IMR-90 (cell line): ENCODE results near the gene DCTN5. TPM values are rescaled to one million over a fixed set of nuclear protein-coding genes. Genes with fewer than 3 reads are reported as not detected.

Experiments used
- ATAC-seq: fragments of 200-7000 bp; cut with Tn5 transposase; 2 replicates; pipeline ENCODE4 v1.9.1; 2020; ENCODE audit warnings: low read depth, mild to moderate bottlenecking, moderate library complexity
- BruUV-seq: library from RNA; stranded (reverse); fragments of 400-500 nt; replicated peaks from 2 replicates; lab custom pipeline; 2021; lab: Mats Ljungman, UMichigan
- CTCF ChIA-PET: fragments of 300-600 bp; formaldehyde crosslinking; extraction: SDS; loops from one replicate; lab custom pipeline; 2021; ENCODE audit warnings: antibody characterized with exemption; lab: Yijun Ruan, JAX
- POLR2A ChIA-PET: fragments of 300-600 bp; sonication (Branson Sonifier 250); formaldehyde crosslinking; loops from one replicate; lab custom pipeline; 2022; ENCODE audit warnings: antibody characterized with exemption; ENCODE audit not compliant: unreplicated experiment; lab: Charles Lee
- DNase-seq: peaks from one replicate; pipeline ENCODE4 v3.0.0; 2013
- H2AFZ ChIP-seq: replicated peaks from 2 replicates; pipeline ENCODE3; 2013; ENCODE audit warnings: low read length, mild to moderate bottlenecking; ENCODE audit not compliant: poor library complexity
- H2AK5ac ChIP-seq: 2 replicates; pipeline ENCODE4 v1.6.1; 2013; ENCODE audit warnings: low read depth, low read length, inconsistent platforms
- H2AK9ac ChIP-seq: replicated peaks from 2 replicates; pipeline ENCODE3; 2013; ENCODE audit warnings: mild to moderate bottlenecking, low read depth, low read length, moderate library complexity; ENCODE audit not compliant: poor library complexity
- H2BK120ac ChIP-seq: 2 replicates; pipeline ENCODE4 v1.6.1; 2013; ENCODE audit warnings: low read depth, low read length, inconsistent platforms
- H2BK15ac ChIP-seq: 3 replicates; pipeline ENCODE4 v1.6.1; 2013; ENCODE audit warnings: low read depth, low read length, inconsistent platforms
- H2BK20ac ChIP-seq: 2 replicates; pipeline ENCODE4 v1.6.1; 2013; ENCODE audit warnings: low read depth, mild to moderate bottlenecking, inconsistent platforms, low read length, moderate library complexity
- H2BK5ac ChIP-seq: 2 replicates; pipeline ENCODE4 v1.6.1; 2013; ENCODE audit warnings: mild to moderate bottlenecking, low read depth, low read length, inconsistent platforms; ENCODE audit not compliant: poor library complexity, severe bottlenecking
- H3K14ac ChIP-seq: replicated peaks from 2 replicates; pipeline ENCODE4 v1.6.1; 2013; ENCODE audit warnings: low read depth, low read length, inconsistent platforms
- H3K18ac ChIP-seq: 2 replicates; pipeline ENCODE4 v1.6.1; 2013; ENCODE audit warnings: low read depth, low read length, control low read depth
- H3K23ac ChIP-seq: 2 replicates; pipeline ENCODE4 v1.6.1; 2013; ENCODE audit warnings: low read depth, low read length, inconsistent platforms
- H3K27ac ChIP-seq: 2 replicates; pipeline ENCODE4 v1.5.1; 2013; ENCODE audit warnings: mild to moderate bottlenecking, control low read depth, low read length; ENCODE audit not compliant: insufficient read depth
- H3K27me3 ChIP-seq: 2 replicates; pipeline ENCODE4 v1.6.1; 2013; ENCODE audit warnings: low read length; ENCODE audit not compliant: control insufficient read depth, insufficient read depth
- H3K36me3 ChIP-seq: 2 replicates; pipeline ENCODE4 v1.6.1; 2013; ENCODE audit warnings: low read length, mixed read lengths; ENCODE audit not compliant: control insufficient read depth, insufficient read depth
- H3K4ac ChIP-seq: 2 replicates; pipeline ENCODE4 v1.6.1; 2013; ENCODE audit warnings: low read depth, low read length, inconsistent platforms
- H3K4me1 ChIP-seq: 2 replicates; pipeline ENCODE4 v1.6.1; 2013; ENCODE audit warnings: low read length, mixed read lengths; ENCODE audit not compliant: control insufficient read depth, insufficient read depth
- H3K4me2 ChIP-seq: 2 replicates; pipeline ENCODE4 v1.6.1; 2013; ENCODE audit warnings: low read depth, mild to moderate bottlenecking, control low read depth, low read length, moderate library complexity
- H3K4me3 ChIP-seq: 2 replicates; pipeline ENCODE4 v1.5.1; 2013; ENCODE audit warnings: low read depth, mild to moderate bottlenecking, control low read depth, low read length, moderate library complexity; ENCODE audit not compliant: insufficient read depth
- H3K56ac ChIP-seq: 2 replicates; pipeline ENCODE4 v1.6.1; 2013; ENCODE audit warnings: low read length, inconsistent platforms; ENCODE audit not compliant: insufficient read depth; ENCODE audit errors: extremely low read depth
- H3K79me1 ChIP-seq, 2 experiments: 2 replicates each; pipeline ENCODE4 v1.6.1; 2013; ENCODE audit warnings: low read length in 2 of 2, inconsistent platforms in 1 of 2, low read depth in 1 of 2
- H3K9ac ChIP-seq: 2 replicates; pipeline ENCODE4 v1.6.1; 2013; ENCODE audit warnings: low read depth, low read length, control low read depth
- H3K9me1 ChIP-seq: 2 replicates; pipeline ENCODE4 v1.6.1; 2013; ENCODE audit warnings: low read length, inconsistent platforms; ENCODE audit not compliant: insufficient read depth
- H3K9me3 ChIP-seq: 2 replicates; pipeline ENCODE4 v1.6.1; 2013; ENCODE audit warnings: low read length; ENCODE audit not compliant: control insufficient read depth, insufficient read depth
- H4K20me1 ChIP-seq: 2 replicates; pipeline ENCODE4 v1.6.1; 2013; ENCODE audit warnings: low read length, inconsistent platforms; ENCODE audit not compliant: insufficient read depth
- H4K5ac ChIP-seq: 2 replicates; pipeline ENCODE4 v1.6.1; 2013; ENCODE audit warnings: mild to moderate bottlenecking, low read depth, low read length, control low read depth
- H4K8ac ChIP-seq, 2 experiments: 2 replicates each; pipeline ENCODE4 v1.6.1; 2013; ENCODE audit warnings: low read depth in 2 of 2, low read length in 2 of 2, control low read depth in 1 of 2, inconsistent platforms in 1 of 2
- H4K91ac ChIP-seq: 2 replicates; pipeline ENCODE4 v1.6.1; 2013; ENCODE audit warnings: low read depth, low read length, inconsistent platforms; ENCODE audit not compliant: insufficient read depth
- BHLHE40 ChIP-seq: fragments of 150-350 bp; IDR thresholded peaks from 2 replicates; pipeline ENCODE4 v1.6.1; 2016; ENCODE audit warnings: mild to moderate bottlenecking, low read depth, low read length
- CEBPB ChIP-seq: IDR thresholded peaks from 2 replicates; pipeline ENCODE4 v1.6.1; 2012; ENCODE audit warnings: low read depth, low read length, improper control_type of control experiment
- CHD1 ChIP-seq: IDR thresholded peaks from 2 replicates; pipeline ENCODE4 v1.6.1; 2012; ENCODE audit warnings: low read depth, low read length, improper control_type of control experiment
- FOS ChIP-seq: fragments of 150-350 bp; IDR thresholded peaks from 2 replicates; pipeline ENCODE4 v1.6.1; 2016; ENCODE audit warnings: low read depth, low read length
- MAFK ChIP-seq: IDR thresholded peaks from 2 replicates; pipeline ENCODE4 v1.6.1; 2012; ENCODE audit warnings: low read depth, low read length, improper control_type of control experiment
- MAZ ChIP-seq: IDR thresholded peaks from 2 replicates; pipeline ENCODE4 v1.6.1; 2012; ENCODE audit warnings: low read depth, mild to moderate bottlenecking, low read length, improper control_type of control experiment, moderate library complexity, borderline replicate concordance
- MXI1 ChIP-seq: IDR thresholded peaks from 2 replicates; pipeline ENCODE4 v1.6.1; 2012; ENCODE audit warnings: low read depth, mild to moderate bottlenecking, low read length, moderate library complexity, borderline replicate concordance
- NFE2L2 ChIP-seq: fragments of 150-350 bp; IDR thresholded peaks from 2 replicates; pipeline ENCODE4 v1.6.1; 2016; ENCODE audit warnings: low read depth, mild to moderate bottlenecking, low read length
- POLR2A ChIP-seq: IDR thresholded peaks from 2 replicates; pipeline ENCODE4 v1.6.1; 2012; ENCODE audit warnings: mild to moderate bottlenecking, low read depth, low read length
- RAD21 ChIP-seq: IDR thresholded peaks from 2 replicates; pipeline ENCODE4 v1.6.1; 2012; ENCODE audit warnings: low read length, improper control_type of control experiment
- RCOR1 ChIP-seq: IDR thresholded peaks from 2 replicates; pipeline ENCODE4 v1.6.1; 2012; ENCODE audit warnings: mild to moderate bottlenecking, low read length, improper control_type of control experiment; ENCODE audit not compliant: insufficient replicate concordance
- RFX5 ChIP-seq: IDR thresholded peaks from 2 replicates; pipeline ENCODE4 v1.8.0; 2012; ENCODE audit warnings: low read depth, mild to moderate bottlenecking, low read length, moderate library complexity
- SMC3 ChIP-seq: fragments of 150-350 bp; IDR thresholded peaks from 2 replicates; pipeline ENCODE4 v1.6.1; 2016; ENCODE audit warnings: low read depth, mild to moderate bottlenecking, antibody characterized with exemption, low read length, moderate library complexity
- WGBS, 2 experiments: methylation state at CpG; one replicate each; pipeline versions ENCODE4 v1.1.5 to v1.1.7; 2013; ENCODE audit warnings: missing lambda C conversion rate in 2 of 2; ENCODE audit not compliant: insufficient read length in 1 of 2; ENCODE audit errors: extremely low coverage in 2 of 2; 5-methylcytosine and 5-hydroxymethylcytosine counted together
- dilution Hi-C: fragments of 300-500 bp; cut with HindIII; formaldehyde crosslinking; loops from one replicate; pipeline ENCODE4 v1.14.3; 2018; ENCODE audit warnings: low sequenced_read_pairs; ENCODE audit not compliant: unreplicated experiment
- in situ Hi-C: fragments of 300-500 bp; cut with MboI; formaldehyde crosslinking; loops from 3 replicates; pipeline ENCODE4 v1.14.3; 2019; ENCODE audit warnings: low sequenced_read_pairs, inconsistent platforms, mixed read lengths
- intact Hi-C: fragments of 100-400 bp; cut with micrococcal nuclease; formaldehyde crosslinking; loops from 2 replicates; pipeline ENCODE4 v1.10.0; 2022
- polyA plus RNA-seq, 3 experiments: library from polyadenylated mRNA; depleted of rRNA; stranded (reverse); fragments of >200 nt; gene quantifications; 2 replicates each; pipeline ENCODE4 v1.2.3, GENCODE V29; 2012; ENCODE audit warnings: low replicate concordance in 1 of 3
- total RNA-seq: library from RNA; depleted of rRNA; stranded (reverse); fragments of >200 nt; gene quantifications from 2 replicates; pipeline ENCODE4 v1.2.3, GENCODE V29; 2012
- TF ChIP-seq, protein P1 (sequence below): conservative IDR thresholded peaks from 2 replicates; pipeline ENCODE4 v1.5.1; 2012; ENCODE audit warnings: mild to moderate bottlenecking, low read depth, low read length, improper control_type of control experiment
- TF ChIP-seq, protein P2 (sequence below): fragments of 150-350 bp; IDR thresholded peaks from 2 replicates; pipeline ENCODE4 v1.6.1; 2016; ENCODE audit warnings: low read depth, mild to moderate bottlenecking, low read length, moderate library complexity, borderline replicate concordance
- TF ChIP-seq, protein P3 (sequence below): fragments of 150-350 bp; IDR thresholded peaks from 2 replicates; pipeline ENCODE4 v1.6.1; 2017; ENCODE audit warnings: mild to moderate bottlenecking, antibody characterized with exemption, low read length, low read depth

The DCTN5 gene
- total and polyA plus RNA-seq, 2 of the 4 experiments (the other 2 are of a cell fraction), result 49.6 to 111 TPM

DNA sequence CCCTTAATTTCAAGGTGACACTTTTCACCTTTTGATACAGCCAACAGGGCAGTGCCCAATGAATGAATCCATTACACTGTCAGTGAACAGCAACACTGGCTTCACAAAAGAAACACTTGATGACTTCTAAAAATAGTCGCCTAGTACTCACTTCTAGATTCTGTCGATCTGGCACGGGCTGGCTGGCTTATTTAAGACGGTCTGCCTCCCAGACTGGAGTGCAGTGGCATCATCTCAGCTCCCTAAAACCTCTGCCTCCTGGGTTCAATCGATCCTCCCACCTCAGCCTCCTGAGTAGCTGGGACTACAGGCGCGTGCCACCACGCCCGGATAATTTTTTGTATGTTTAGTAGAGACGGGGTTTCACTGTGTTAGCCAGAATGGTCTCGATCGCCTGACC, 47.1 kb upstream of the DCTN5 start:
- in situ Hi-C loops, result no loop called here
- H3K4me2 ChIP-seq, result no peak overlapping the region

More for the DNA sequence above, 47.1 kb upstream of the DCTN5 start:
- H3K36me3 ChIP-seq, result peaks cover 26% of the 10 kb centered on the region
- H3K23ac ChIP-seq, result no peak overlapping the region
- DNase-seq (no peak), ATAC-seq (no peak)
- ChIA-PET POLR2A (no interaction called here), CTCF (no interaction called here)
- no peak overlapping the region for H2AFZ ChIP-seq
- no peak overlapping the region for H2BK15ac ChIP-seq
- no peak overlapping the region for H3K14ac ChIP-seq
- intact Hi-C loops, result no loop called here
- TF ChIP-seq, protein P1, sequence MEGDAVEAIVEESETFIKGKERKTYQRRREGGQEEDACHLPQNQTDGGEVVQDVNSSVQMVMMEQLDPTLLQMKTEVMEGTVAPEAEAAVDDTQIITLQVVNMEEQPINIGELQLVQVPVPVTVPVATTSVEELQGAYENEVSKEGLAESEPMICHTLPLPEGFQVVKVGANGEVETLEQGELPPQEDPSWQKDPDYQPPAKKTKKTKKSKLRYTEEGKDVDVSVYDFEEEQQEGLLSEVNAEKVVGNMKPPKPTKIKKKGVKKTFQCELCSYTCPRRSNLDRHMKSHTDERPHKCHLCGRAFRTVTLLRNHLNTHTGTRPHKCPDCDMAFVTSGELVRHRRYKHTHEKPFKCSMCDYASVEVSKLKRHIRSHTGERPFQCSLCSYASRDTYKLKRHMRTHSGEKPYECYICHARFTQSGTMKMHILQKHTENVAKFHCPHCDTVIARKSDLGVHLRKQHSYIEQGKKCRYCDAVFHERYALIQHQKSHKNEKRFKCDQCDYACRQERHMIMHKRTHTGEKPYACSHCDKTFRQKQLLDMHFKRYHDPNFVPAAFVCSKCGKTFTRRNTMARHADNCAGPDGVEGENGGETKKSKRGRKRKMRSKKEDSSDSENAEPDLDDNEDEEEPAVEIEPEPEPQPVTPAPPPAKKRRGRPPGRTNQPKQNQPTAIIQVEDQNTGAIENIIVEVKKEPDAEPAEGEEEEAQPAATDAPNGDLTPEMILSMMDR, result no peak
- no peak for TF ChIP-seq POLR2A
- no peak for TF ChIP-seq RAD21
- TF ChIP-seq, protein P2, sequence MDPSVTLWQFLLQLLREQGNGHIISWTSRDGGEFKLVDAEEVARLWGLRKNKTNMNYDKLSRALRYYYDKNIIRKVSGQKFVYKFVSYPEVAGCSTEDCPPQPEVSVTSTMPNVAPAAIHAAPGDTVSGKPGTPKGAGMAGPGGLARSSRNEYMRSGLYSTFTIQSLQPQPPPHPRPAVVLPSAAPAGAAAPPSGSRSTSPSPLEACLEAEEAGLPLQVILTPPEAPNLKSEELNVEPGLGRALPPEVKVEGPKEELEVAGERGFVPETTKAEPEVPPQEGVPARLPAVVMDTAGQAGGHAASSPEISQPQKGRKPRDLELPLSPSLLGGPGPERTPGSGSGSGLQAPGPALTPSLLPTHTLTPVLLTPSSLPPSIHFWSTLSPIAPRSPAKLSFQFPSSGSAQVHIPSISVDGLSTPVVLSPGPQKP, result no peak
- TF ChIP-seq, protein P3, sequence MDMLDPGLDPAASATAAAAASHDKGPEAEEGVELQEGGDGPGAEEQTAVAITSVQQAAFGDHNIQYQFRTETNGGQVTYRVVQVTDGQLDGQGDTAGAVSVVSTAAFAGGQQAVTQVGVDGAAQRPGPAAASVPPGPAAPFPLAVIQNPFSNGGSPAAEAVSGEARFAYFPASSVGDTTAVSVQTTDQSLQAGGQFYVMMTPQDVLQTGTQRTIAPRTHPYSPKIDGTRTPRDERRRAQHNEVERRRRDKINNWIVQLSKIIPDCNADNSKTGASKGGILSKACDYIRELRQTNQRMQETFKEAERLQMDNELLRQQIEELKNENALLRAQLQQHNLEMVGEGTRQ, result no peak
- no peak for TF ChIP-seq RCOR1
- TF ChIP-seq MAFK, result no peak
- TF ChIP-seq SMC3, result no peak
- no peak for TF ChIP-seq BHLHE40
- TF ChIP-seq MAZ, result no peak
- TF ChIP-seq CEBPB, result no peak
- no peak for TF ChIP-seq RFX5
- no peak for TF ChIP-seq FOS
- TF ChIP-seq CHD1, result no peak
- no peak for TF ChIP-seq MXI1
- no peak for TF ChIP-seq NFE2L2
- no peak overlapping the region for H4K8ac ChIP-seq
- H3K27me3 ChIP-seq, result no peaks in the 10 kb centered on the region
- BruUV-seq, result no TSS peak
- H4K91ac ChIP-seq, result no peak overlapping the region
- no peak overlapping the region for H4K5ac ChIP-seq
- no peak overlapping the region for H3K27ac ChIP-seq
- H2BK5ac ChIP-seq, result no peak overlapping the region
- dilution Hi-C loops, result no loop called here
- H3K4me3 ChIP-seq, result no peak overlapping the region
- H3K56ac ChIP-seq, result no peak overlapping the region
- peaks cover 12% of the 10 kb centered on the region for H3K9me1 ChIP-seq
- H3K4ac ChIP-seq, result no peak overlapping the region
- WGBS, 2 experiments, result 100% methylated on average over 4 of the region's 12 CpGs; no CpG with 5 or more reads in 1 of the 2 experiments
- no peaks in the 10 kb centered on the region for H3K9me3 ChIP-seq
- peaks cover 31% of the 10 kb centered on the region for H4K20me1 ChIP-seq
- no peak overlapping the region for H2BK20ac ChIP-seq
- no peak overlapping the region for H2AK9ac ChIP-seq
- H3K9ac ChIP-seq, result no peak overlapping the region
- H2BK120ac ChIP-seq, result no peak overlapping the region
- no peak overlapping the region for H2AK5ac ChIP-seq
- H3K79me1 ChIP-seq, result peaks cover 11 to 51% of the 10 kb centered on the region in 2 experiments
- peaks cover 3% of the 10 kb centered on the region; the same call in 1 of the 2 replicates for H3K4me1 ChIP-seq
- no peak overlapping the region for H3K18ac ChIP-seq
